A172 (cell line): ENCODE data around the gene USP3. TPM values are rescaled to one million over a fixed set of nuclear protein-coding genes. Genes with fewer than 3 reads are reported as not detected.

ENCODE experiments used
- DNase-seq: peaks from one replicate; pipeline ENCODE4 v3.0.0-alpha.2; 2015; ENCODE audit warnings: low spot score
- total RNA-seq: library from RNA; depleted of rRNA; stranded (reverse); fragments of >200 nt; shearing (Covaris generic); gene quantifications from 2 replicates; pipeline ENCODE4 v1.2.3, GENCODE V29; 2014; rRNA removed

The USP3 gene, protein sequence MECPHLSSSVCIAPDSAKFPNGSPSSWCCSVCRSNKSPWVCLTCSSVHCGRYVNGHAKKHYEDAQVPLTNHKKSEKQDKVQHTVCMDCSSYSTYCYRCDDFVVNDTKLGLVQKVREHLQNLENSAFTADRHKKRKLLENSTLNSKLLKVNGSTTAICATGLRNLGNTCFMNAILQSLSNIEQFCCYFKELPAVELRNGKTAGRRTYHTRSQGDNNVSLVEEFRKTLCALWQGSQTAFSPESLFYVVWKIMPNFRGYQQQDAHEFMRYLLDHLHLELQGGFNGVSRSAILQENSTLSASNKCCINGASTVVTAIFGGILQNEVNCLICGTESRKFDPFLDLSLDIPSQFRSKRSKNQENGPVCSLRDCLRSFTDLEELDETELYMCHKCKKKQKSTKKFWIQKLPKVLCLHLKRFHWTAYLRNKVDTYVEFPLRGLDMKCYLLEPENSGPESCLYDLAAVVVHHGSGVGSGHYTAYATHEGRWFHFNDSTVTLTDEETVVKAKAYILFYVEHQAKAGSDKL
- total RNA-seq, result 24.3 and 27.7 TPM in 2 replicates

DNA sequence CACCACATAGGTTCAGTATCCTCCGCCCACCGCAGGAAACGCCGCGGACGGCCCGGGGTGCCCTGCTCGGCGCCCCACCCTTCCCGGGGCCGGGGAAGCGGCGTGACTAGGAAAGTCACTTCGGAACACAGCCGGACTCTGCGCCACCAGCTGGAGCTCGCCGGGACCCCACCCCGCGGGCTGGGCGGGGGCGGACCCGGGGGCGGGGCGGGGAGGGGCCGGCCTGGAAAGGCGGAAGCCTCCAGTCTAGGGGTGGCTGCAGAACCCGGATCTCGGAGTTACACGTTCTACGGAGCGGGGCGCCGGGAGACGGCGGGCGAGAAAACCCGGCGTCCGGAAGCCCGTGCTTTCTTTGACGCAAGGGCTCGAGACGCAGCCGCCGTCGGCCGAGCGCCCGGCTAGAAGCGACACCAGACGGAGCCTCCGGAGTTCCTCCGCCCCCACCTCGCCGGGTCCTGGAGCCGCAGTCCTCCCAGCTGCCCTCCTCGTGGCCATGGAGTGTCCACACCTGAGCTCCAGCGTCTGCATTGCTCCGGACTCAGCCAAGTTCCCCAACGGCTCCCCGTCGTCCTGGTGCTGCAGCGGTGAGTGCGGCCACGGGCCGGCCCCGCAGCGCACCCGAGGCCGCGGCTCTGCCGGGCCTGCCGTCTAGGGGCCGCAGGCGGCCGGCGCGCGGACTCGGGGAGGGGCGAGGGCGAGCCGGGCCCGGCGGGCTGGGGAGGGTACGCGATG lies at the start of gene USP3:
USP3 (plus strand) TSS at position 347 of the 732 bp plus-strand sequence; CDS start at position 494, 147 bp downstream.
- peak; percentile 81 for DNase-seq

DNA sequence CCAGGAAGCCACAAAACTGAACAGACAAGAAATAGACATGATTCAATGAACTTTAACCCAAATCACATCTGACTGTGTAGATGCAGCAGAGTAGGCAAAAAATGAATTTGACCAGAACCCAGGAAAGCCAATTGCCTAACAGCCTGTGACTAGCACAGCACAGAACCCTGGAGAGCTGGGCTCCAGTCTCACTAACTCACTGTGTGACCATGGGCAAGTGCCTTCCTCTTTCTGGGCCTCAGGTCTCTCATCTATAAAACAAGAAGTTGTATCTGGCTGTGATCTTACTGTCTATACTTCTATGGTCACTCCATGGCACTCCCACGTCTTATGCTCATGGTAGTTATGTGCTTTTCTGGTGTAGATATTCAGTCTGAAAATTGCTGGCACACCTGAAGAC lies 48.1 kb upstream of the USP3 start:
- no peak for DNase-seq

DNA sequence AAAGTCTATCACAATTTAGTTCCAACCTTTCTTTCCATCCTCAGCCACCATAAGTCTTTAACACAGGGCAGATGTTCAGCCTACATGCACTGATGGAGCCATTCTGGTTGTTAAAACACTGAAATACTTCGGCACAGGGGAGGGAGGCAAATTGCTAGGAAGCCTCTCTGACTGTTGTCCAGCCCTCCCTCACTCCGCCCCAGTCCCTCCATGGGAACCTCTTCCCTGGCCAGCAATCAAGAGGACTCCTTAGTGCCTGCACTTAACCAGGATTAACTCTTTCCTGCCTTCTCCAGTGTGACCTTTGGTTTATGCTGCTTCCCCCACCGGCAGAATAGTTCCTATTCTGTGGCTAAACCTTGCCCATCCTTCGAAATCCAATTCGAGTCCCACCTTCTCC lies 47.0 kb upstream of the USP3 start:
- DNase-seq, result no peak

DNA sequence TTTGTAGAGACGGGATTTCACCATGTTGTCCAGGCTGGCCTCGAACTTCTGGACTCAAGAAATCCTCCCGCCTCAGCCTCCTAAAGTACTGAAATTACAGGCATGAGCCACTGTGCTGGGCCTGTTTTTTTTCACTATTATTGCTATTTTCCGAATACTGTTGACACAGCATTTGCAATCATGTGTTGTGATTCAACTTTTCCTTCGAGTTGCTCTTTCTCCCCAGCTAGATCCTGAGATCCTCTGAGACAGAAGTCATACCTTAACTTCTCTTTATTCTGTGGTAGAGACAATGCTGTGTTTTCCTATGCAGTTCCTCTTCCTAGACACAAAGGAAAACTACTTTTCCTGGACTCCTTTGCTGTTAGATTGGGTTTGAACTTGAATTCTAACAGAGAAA lies 46.4 kb upstream of the USP3 start:
- no peak for DNase-seq

- DNase-seq, result no peak
These were observed 45.5 kb upstream of the USP3 start for GRCh38 chr15:63458794-63459395.

DNA sequence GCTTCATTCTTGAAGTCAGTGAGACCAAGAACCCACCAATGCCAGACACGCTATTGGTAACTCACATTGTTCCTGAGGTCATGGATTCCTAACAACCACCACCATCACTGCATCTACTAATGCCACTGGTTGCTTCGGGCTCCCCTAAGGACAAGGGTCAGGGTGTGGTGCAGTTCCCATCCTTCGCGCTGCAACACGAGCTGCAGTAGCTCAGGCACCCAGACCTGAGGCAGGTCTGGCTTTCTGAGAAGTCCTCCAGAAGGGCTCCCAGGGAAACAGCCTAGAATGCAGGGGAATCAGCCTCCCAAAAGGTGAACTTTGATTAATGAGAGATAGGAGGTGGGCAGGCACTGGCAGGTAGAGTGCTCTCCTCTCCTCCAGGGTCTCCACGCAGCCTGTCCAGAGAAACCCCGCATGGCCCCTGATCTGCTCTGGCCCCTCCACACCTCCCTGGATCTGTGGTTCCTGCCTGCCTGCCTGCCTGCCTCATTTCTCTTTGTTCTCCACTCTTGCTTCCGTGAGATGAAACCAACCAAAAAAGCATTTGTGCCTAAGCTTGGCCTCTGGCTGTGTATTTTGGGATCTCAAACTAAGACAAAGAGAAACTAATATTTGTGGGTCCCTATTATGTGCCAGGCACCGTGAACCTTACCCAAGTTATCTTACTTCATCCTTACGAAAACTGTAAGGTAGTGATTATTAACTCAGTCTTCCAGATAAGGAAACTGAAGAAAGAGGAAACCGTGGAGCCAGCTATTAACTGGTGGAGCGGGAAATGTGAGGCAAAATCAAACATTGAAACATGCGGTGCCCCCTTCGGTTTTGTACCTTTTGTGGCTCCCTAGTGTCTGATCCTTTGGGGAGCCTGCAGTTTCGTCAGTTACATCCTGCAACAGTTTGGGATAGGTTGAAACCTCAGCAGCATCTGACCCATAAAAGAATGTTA lies 43.9 kb upstream of the USP3 start:
- DNase-seq, result no peak

DNA sequence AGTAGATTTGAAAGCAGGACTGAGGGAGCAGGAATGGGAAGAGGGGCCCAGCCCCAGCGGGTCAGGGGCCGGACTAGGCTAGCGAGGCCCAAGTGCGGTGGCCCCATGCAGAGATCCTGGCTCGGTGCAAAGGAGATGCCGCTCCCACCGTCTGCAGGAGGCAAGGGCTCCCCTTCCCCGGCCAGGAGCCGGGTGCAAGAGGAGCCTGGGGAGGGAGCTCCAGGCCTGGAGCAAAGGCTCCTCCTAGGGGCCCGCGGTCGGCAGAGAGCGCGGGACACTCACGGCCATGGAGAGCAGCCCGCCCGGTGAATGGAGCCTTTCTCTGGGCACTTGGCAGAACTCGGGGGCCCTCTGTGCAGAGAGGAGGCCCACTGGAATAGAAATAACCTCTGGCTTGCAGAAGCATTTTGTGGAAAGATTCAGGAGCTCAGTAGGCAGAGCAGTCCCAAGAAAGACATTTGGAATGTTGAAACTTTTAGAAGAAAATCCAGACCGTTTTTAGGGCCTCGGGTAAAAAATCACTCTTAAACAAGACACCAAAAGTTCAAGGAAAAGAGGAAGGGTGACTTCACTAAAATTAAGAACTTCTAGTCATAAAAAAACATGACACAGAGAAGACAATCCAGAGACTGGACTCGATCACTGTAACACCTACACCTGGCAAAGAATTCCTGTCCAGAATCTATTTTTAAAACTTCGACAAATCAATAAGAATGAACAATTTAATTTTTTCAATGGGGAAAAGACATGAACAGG lies 43.0 kb upstream of the USP3 start:
- no peak for DNase-seq

DNA sequence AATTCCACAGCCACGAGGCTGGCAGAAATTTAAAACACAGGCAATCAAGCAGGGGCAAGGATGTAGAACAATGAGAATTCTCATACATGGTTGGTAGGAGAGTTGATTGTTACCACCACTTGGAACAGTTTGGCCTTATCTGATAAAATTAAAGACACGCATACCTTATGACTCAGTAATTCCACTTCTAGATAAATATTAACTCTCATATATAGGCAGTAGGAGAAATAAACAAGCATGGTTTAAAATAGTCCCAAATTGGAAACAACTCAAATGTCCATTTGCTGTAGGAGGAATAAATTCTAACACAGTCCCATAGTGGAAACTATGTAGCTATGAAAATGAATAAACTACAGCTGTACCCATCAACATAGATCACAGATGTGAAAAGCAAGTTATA lies 42.3 kb upstream of the USP3 start:
- DNase-seq, result peak; percentile 47

DNA sequence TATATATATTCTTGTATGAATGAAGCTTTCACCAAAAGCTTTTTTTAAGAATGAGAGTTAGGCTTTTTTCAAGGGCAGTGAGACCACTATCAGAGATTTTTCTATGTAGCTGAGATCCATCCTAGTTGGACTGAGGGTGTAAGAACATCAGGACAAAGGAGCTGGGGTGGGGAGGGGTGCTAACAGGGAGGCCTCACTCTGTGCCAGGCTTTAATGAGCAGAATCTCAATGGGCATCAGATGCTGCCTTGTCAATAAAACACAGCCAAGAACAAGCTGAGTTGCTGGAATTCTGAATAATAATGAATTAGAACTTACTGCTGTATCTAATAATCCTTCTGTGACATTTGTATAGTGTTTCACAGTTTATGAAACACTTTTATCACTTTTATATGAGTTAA lies 41.4 kb upstream of the USP3 start:
- no peak for DNase-seq

GRCh38 chr15:63463793-63464192 lies 40.6 kb upstream of the USP3 start:
- no peak for DNase-seq

GRCh38 chr15:63465104-63465503 lies 39.3 kb upstream of the USP3 start:
- peak; percentile 66 for DNase-seq

- DNase-seq, result peak; percentile 50
These were observed 37.8 kb upstream of the USP3 start for GRCh38 chr15:63466378-63467192.

DNA sequence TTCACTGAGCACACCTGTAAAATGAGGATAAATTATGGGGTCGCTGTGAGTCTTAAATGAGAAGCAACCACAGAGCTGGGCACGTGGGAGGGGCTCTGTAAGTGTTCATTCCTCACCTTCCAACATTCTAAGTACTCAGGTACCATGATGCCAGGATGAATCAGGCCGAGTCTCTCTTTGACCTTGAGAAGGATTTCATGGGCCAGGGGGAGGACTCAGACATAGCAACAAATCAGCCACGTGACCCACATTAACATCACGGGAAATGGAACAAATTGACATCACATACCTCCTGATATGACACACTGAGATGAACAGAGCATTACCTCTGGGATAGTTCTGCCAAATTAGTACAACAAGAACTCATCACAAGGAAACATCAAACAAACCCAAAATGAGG lies 35.2 kb upstream of the USP3 start:
- no peak for DNase-seq

- DNase-seq, result no peak
These were observed 34.4 kb upstream of the USP3 start for GRCh38 chr15:63469984-63470383.

DNA sequence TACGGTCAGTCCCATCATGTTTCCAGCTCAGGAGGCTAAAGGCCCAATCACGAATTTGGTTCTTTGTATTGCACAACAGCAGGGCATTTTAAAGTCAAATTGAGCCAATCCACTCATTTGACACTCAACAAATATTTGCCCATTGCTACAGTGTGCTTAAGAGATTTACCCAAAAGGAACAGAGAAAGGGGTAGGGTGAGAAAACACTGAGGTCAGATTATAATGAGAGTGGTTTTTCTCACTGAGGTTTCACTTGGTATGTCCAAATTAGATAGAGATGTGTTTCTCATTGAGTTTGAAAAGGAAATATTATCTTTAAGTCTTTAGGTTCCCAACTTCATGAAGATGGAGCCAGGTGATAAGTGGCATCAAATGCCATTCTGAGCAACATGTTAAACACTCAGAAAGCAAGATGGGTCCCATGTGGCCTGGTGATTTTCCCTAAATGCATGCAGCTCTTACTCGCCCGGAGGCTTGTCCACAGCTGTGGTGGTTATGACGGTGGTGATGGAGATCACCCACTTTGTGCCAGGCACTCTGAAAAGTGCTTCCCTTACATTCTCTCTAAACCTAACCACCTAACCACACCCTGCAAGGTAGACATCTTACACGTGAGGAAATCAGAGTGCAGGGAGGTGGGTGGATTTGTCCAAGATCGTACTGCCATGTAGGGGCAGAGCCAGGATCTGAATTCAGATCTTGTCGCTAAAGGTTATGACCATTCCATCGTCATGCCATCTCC lies 31.2 kb upstream of the USP3 start:
- DNase-seq, result no peak

DNA sequence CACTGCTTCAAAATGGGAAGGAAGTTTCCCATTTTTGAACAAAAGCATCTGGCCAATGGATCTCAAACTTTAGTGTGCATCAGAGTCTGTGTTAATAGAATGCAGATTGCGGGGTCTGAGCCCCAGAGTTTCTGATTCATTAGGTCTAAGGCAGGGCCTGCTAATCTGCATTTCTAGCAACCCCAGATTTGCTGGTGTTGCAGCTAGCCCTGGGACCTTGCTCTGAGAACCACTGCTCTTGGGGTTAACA lies 30.7 kb upstream of the USP3 start:
- DNase-seq, result no peak

- peak; percentile 62 for DNase-seq
These were observed 30.2 kb upstream of the USP3 start for GRCh38 chr15:63473999-63474809.

DNA sequence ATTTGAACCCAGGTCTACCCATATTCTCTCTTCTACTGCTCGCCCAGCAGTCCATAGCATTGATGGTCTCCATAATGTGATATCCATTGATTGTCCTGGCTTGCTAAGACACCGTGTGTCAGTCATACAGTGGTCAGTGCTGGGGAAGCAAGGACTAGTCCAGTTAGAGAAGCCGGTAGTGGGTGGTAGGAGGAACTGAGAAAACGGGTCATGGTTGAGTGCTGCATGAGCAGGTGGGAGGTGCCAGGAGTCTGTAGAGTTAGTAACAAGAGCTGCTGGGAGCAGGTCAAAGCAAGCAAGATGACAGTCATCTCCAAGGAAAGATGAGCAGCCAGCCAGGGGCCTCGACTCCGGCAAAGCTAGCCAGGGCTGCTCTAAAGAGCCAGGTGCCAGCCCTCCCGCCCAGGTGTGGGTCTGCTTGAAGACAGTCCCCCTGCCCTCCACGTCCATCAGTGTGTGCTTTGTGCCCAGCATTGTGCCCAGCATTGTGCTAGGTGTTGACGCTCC lies 29.5 kb upstream of the USP3 start:
- DNase-seq, result no peak
